ENCODE measurements around the gene LDB2.

GRCh38 chr4:16916031-16916430 is 17.6 kb upstream of the LDB2 start:
- TF ChIP-seq CTCF (IDR thresholded peaks at IDR 0.05) (no peak), POLR2A (IDR thresholded peaks at IDR 0.05) (no peak)
